ENCODE measurements around the gene CNTN3.

Gene CNTN3

GRCh38 chr3:74606996-74607395, 7.5 kb downstream of the CNTN3 start:
- DNase-seq, result no peak

DNA sequence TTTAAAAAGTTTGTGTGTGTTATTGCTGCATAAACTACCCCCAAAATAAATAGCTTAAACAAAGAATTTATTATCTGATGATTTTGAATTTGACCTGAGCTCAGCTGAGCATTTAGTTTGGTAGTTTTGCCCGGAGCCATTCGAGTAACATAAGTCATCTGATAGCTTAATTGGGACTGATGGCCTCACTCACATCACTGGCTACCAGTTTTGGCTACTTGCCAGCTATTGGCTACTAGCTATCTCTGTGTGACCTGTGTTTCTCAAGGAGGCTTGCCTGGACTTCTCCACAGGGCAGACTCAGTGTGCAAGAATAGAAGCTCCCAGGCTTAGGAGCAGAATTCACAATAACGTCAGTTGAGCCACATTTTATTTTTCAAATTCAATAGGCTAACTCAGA, 9.0 kb downstream of the CNTN3 start:
- no peak for DNase-seq

DNA sequence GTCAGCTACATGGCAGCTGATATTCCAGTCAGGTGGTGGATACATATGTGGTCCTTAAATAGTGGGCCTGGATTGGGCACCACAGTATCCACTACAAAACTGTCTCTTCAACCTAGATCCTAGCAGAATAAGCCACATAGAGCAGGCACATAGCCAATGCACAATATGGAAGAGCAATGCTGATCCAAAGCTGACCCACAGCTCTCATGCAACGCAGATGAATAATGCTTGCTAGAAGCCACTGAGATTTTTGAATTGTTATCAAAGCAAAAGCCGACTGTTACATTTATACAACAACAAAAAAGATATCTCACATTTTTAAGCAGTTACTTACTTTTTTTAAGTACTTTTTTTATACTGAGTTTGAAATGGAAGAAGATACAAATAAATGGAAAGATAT, 11.2 kb downstream of the CNTN3 start:
- DNase-seq, result no peak

GRCh38 chr3:74602471-74602870, 12.0 kb downstream of the CNTN3 start:
- no peak for DNase-seq

GRCh38 chr3:74601793-74602192, 12.7 kb downstream of the CNTN3 start:
- no peak for DNase-seq

DNA sequence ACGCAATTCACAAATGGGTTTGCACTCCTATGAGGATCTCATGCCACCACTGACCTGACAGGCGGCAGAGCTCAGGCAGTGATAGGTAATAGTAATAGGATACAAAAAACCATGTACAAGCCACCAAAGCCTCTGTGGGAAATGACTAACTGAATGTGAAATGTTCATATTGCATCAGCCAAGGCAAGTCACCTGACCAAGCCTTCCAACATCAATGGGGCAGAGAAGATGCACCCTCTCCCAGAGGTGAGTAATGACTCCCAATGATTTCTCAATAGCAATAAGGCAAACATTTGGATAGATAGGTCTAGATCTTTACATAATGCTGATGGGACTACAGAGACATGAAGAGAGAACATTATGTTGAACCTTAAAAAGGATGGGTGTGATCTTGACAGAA, 14.9 kb downstream of the CNTN3 start:
- no peak for DNase-seq

DNA sequence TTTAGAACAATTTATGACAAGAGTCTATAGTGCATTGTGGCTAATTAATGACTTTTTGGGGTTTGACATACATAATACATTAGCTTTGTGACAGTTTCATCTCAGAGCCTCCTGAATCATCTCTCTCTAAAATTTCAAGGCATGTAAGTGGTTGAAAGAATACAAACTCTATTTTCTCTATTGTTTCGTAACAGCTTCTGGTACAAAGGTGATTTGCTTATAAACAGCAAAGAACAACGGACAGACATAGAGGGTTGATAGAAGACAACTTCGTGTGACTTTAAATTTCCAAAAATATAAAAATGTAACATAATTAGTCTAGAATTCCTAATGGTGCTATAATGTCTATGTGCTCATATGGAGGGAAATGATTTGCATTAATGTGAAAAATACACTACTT, 21.3 kb downstream of the CNTN3 start:
- no peak for DNase-seq

DNA sequence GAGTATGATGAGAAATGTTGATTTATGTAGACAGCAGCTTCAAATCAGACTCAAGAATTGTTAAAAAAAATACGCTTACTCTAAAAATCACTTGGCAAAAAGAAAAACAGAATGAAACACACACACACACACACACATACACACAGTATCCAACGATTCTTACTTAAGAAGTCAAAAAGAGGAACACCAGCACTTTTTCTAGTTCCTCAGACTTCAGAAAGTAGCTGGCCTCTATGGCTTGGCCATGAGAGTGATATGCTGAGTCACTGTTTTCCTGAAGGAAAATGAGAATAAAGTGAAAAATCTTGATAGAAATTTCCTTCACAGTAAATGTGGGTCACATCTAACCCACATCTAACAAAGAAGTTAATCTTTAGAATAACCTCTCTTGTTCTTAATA, 22.1 kb downstream of the CNTN3 start:
- no peak for DNase-seq

DNA sequence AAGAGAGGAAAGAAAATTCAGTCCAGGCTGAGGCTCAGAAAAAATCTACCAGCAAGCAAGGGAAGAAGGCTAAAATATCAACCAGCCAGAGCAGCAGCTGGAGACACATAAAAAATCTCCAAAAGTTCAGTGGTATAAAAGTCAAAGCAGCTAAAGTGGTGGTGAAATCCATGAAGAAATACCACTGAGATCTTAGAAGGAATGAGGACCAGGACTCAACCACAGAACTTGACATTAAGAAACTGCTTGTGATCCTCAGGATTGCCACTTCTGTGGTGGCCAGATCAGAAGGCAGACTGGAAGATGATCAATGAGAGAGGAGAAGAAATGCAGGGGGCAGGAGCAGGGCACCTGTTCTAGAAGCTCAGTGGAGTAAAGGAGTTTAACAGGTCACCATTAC, 22.5 kb downstream of the CNTN3 start:
- DNase-seq, result no peak

- no peak for DNase-seq
Measured at GRCh38 chr3:74591342-74591741, 23.1 kb downstream of the CNTN3 start.

GRCh38 chr3:74590620-74591262, 23.7 kb downstream of the CNTN3 start:
- no peak for DNase-seq

GRCh38 chr3:74584782-74585181, 29.7 kb downstream of the CNTN3 start:
- no peak for DNase-seq

- DNase-seq, result no peak
Measured at GRCh38 chr3:74582982-74583381, 31.5 kb downstream of the CNTN3 start.

DNA sequence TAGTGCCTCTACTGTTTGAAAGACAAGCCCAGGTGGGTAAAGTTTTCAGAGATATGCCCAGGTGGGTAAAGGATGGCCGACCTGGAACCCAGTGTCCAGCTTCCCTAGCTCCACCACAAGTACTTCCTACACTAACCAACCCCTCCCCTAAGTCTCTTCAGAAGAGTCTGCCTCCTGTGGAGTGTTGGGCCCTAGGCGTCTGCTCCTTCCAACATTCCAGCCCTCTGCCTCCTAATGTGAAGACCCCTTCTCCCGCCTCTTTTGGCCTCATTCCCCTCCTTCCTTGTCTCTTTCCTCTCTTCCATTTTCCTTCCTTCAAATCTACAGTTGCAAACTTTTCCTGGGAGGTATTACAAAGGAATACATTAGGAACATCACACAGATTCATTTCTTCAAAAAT, 38.6 kb downstream of the CNTN3 start:
- no peak for DNase-seq

- no peak for DNase-seq
Measured at GRCh38 chr3:74571118-74571517, 43.3 kb downstream of the CNTN3 start.

Data from cortex of kidney (tissue), 1 donor.